AG10803 (cell line): Measurements from ENCODE around the gene ESRRG.

Source experiments
- DNase-seq: peaks from one replicate; pipeline ENCODE4 v3.0.0; 2010; ENCODE audit warnings: low read depth
- H3K4me3 ChIP-seq: 2 replicates; pipeline ENCODE4 v1.5.1; 2011; ENCODE audit warnings: mild to moderate bottlenecking, low read length, control low read depth
- CTCF ChIP-seq: conservative IDR thresholded peaks from 2 replicates; pipeline ENCODE4 v1.5.1; 2011; ENCODE audit warnings: mild to moderate bottlenecking, low read length, control low read depth, inconsistent platforms

The ESRRG gene

GRCh38 chr1:216723274-216723780 is at the start of gene ESRRG:
Gene ESRRG, minus strand, starts transcription at chr1:216723429. Its CDS starts 130 bp downstream, at chr1:216723299.
- DNase-seq: no peak
- peak within 1 kb of the TSS; percentile 23 for H3K4me3 ChIP-seq
- TF ChIP-seq CTCF: no peak

GRCh38 chr1:216771922-216772321 is 48.7 kb upstream of the ESRRG start:
- no peak for DNase-seq
- H3K4me3 ChIP-seq: no peak overlapping the region
- no peak for TF ChIP-seq CTCF

- no peak for DNase-seq
- H3K4me3 ChIP-seq: no peak overlapping the region
- no peak for TF ChIP-seq CTCF
Observed at GRCh38 chr1:216766633-216767327, 43.6 kb upstream of the ESRRG start.

- H3K4me3 ChIP-seq: no peak overlapping the region
- TF ChIP-seq CTCF: no peak
- DNase-seq: no peak
Observed at GRCh38 chr1:216765346-216766300, 42.4 kb upstream of the ESRRG start.

GRCh38 chr1:216758161-216758560 is 34.9 kb upstream of the ESRRG start:
- no peak overlapping the region for H3K4me3 ChIP-seq
- no peak for TF ChIP-seq CTCF
- no peak for DNase-seq

GRCh38 chr1:216757110-216757509 is 33.9 kb upstream of the ESRRG start:
- DNase-seq: no peak
- no peak overlapping the region for H3K4me3 ChIP-seq
- TF ChIP-seq CTCF: no peak

GRCh38 chr1:216750961-216751360 is 27.7 kb upstream of the ESRRG start:
- no peak overlapping the region for H3K4me3 ChIP-seq
- DNase-seq: no peak
- no peak for TF ChIP-seq CTCF
